ENCODE results near the gene MTA1.

The MTA1 gene

DNA sequence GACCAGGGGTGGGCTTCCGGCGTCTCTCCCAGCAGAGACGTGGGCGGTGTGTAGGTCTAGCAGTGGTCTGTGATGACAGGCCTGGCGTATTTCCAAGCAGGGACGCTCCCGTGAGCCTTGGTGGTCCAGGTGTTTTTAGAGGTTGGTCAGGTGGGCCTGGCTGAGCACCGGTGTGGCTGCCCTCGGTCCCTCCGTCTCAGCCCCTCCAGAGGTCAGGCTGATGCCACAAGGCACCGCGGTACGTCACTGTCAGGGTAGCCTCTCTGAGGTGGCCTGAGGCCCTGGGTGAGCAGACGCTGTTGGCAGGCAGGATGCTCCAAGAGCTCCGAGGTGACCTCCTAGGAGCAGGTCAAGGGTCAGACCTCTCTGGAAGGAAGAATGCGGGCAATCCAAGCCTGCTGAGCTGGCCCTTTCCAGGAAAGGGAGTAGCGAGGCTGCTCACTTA lies 13.6 kb downstream of the MTA1 start:
- H3K4me1 Mint-ChIP-seq = no peaks in the 10 kb centered on the region
- H3K27me3 Mint-ChIP-seq (ENCODE audit: low read depth, poor library complexity) = peaks cover 3% of the 10 kb centered on the region
- H3K4me3 Mint-ChIP-seq = no peak overlapping the region
- H3K36me3 Mint-ChIP-seq (ENCODE audit: low read depth) = peaks cover 84% of the 10 kb centered on the region
- H3K9me3 Mint-ChIP-seq = peaks cover 57% of the 10 kb centered on the region
- no peak overlapping the region for H3K27ac Mint-ChIP-seq
- no peak for DNase-seq
- TF ChIP-seq, protein P1, sequence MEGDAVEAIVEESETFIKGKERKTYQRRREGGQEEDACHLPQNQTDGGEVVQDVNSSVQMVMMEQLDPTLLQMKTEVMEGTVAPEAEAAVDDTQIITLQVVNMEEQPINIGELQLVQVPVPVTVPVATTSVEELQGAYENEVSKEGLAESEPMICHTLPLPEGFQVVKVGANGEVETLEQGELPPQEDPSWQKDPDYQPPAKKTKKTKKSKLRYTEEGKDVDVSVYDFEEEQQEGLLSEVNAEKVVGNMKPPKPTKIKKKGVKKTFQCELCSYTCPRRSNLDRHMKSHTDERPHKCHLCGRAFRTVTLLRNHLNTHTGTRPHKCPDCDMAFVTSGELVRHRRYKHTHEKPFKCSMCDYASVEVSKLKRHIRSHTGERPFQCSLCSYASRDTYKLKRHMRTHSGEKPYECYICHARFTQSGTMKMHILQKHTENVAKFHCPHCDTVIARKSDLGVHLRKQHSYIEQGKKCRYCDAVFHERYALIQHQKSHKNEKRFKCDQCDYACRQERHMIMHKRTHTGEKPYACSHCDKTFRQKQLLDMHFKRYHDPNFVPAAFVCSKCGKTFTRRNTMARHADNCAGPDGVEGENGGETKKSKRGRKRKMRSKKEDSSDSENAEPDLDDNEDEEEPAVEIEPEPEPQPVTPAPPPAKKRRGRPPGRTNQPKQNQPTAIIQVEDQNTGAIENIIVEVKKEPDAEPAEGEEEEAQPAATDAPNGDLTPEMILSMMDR (IDR thresholded peaks at IDR 0.05) = no peak

DNA sequence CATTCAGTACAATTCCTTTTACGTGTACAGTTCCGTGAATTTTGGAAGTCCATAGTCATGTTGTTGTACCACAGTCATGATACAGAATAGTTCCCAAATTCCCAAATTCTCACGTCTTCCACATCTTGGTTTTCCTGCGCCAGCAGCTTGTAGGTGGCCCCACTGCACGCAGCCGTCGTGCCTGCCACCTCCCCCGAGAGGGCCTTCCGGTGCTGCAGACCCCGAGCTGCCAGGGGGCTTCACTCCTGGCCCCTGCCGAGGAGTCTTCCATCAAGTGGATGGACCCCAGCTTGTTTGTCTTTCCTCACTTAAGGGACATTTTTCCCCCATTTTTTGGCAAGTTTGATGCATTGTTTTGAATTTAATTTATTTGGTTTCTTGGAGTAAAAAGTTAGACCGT lies 16.8 kb downstream of the MTA1 start:
- H3K9me3 Mint-ChIP-seq = peaks cover 25% of the 10 kb centered on the region
- H3K4me1 Mint-ChIP-seq = no peaks in the 10 kb centered on the region
- TF ChIP-seq, protein P1 (IDR thresholded peaks at IDR 0.05) = no peak
- H3K36me3 Mint-ChIP-seq (ENCODE audit: low read depth) = peaks cover 55% of the 10 kb centered on the region
- no peak for DNase-seq
- H3K27ac Mint-ChIP-seq = no peak overlapping the region
- no peak overlapping the region for H3K4me3 Mint-ChIP-seq
- H3K27me3 Mint-ChIP-seq (ENCODE audit: low read depth, poor library complexity) = no peaks in the 10 kb centered on the region

DNA sequence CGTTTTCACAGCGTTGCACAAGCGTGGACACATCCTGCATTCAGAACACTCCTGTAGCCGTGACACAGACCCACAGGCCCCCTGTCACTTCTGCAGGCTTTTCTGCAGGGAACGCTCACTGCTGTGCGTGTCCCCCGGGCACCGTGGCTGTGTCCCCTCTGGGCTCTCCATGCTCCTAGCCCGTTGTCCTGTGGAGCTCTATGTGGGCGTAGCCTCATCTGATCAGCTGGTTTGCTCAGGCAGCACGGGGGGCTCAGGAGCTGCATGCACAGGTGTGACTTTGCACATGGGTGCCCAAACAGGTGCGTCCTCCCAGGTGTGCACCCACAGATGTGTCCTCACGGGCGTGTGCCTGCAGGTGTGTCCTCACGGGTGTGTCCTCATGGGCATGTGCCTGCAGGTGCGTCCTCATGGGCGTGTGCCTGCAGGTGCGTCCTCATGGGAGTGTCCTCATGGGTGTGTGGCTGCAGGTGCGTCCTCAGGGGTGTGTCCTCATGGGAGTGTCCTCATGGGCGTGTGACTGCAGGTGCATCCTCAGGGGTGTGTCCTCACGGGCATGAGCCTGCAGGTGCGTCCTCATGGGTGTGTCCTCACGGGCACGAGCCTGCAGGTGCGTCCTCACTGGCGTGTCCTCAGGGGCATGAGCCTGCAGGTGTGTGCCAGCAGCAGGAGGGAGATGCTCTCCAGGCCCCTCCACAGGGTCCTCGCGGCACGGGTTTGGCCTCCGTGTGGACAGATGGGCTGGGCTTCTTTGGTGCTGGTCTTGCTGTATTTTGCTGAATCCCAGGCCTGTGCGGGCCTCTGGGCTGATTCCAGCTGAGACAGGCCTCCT lies 17.5 kb downstream of the MTA1 start:
- Mint-ChIP-seq H3K27ac (no peak overlapping the region), H3K4me3 (no peak overlapping the region), H3K27me3 (ENCODE audit: low read depth, poor library complexity) (no peaks in the 10 kb centered on the region), H3K36me3 (ENCODE audit: low read depth) (peaks cover 56% of the 10 kb centered on the region), H3K9me3 (peaks cover 25% of the 10 kb centered on the region), H3K4me1 (peaks cover 5% of the 10 kb centered on the region)
- TF ChIP-seq, protein P1 (IDR thresholded peaks at IDR 0.05) = no peak
- DNase-seq = no peak

DNA sequence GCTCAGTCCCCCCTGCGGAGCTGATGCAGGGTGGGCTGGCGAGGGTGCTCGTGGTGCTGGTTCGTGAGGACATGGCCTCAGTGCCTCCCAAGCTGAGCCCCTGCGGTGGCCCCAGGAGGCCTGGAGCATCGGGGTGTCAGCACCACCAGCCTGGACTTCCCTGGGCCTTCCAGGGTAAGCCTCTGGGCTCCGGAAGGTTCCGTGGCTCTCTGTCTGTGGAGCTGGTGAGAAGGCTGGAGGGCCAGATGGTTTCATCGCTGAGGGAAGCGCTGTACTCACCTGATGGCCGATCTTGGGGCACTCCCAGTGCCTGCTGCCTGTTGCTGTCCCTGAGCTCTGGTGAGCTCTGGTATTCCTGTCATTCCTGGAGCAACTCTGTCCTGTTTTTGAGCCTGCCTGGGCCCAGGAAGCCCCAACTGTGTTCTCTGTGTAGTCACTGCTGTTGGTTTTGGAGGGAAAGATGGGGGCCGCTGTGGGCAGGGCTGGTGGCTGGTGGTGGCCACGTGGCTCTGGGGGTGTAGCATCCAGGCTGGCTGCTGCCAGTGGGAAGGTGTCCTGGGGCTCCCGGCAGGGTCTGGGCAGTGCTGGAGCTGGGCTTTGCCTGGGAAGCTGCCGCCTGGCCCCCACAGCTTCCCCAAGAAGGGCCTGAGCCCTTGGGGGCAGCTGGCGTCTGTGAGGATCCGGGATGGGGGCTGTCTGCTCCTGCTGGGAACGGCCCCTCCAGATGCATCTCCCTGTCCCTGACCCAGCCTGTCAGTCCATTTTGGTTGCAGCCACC lies 18.3 kb downstream of the MTA1 start:
- DNase-seq = no peak
- Mint-ChIP-seq H3K4me1 (peaks cover 5% of the 10 kb centered on the region), H3K9me3 (peaks cover 25% of the 10 kb centered on the region), H3K27ac (no peak overlapping the region), H3K4me3 (no peak overlapping the region), H3K36me3 (ENCODE audit: low read depth) (peaks cover 56% of the 10 kb centered on the region), H3K27me3 (ENCODE audit: low read depth, poor library complexity) (no peaks in the 10 kb centered on the region)
- TF ChIP-seq, protein P1 (IDR thresholded peaks at IDR 0.05) = no peak

DNA sequence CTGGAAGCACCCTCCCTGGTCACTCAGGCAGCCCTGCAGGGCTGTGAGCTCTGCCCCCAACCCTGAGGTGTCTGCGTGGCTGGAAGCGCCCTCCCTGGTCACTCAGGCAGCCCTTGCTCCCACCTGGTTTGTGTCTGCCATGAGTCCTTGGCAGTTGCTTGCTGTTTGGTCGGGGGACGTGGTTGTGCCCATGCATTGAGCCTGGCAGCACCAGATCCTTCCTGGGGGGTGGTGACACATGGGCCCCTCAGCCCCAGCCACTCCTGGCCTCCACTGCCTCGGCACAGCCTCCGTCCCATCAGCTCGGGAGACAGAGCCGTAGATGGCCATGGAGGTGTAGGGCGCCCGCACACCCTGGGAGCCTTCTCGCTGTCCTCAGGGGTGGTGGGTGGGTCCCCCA lies 19.6 kb downstream of the MTA1 start:
- no peak overlapping the region for H3K4me3 Mint-ChIP-seq
- peaks cover 20% of the 10 kb centered on the region for H3K9me3 Mint-ChIP-seq
- no peak for DNase-seq
- TF ChIP-seq, protein P1 (IDR thresholded peaks at IDR 0.05) = no peak
- no peak overlapping the region for H3K27ac Mint-ChIP-seq
- H3K36me3 Mint-ChIP-seq (ENCODE audit: low read depth) = peaks cover 49% of the 10 kb centered on the region
- H3K27me3 Mint-ChIP-seq (ENCODE audit: low read depth, poor library complexity) = no peaks in the 10 kb centered on the region
- peaks cover 5% of the 10 kb centered on the region for H3K4me1 Mint-ChIP-seq
